ENCODE results near the gene KRTAP10-3. TPM values are rescaled to one million over a fixed set of nuclear protein-coding genes. Genes with fewer than 3 reads are reported as not detected.

The KRTAP10-3 gene
- total and polyA plus RNA-seq, 2 of the 13 experiments (the other 11 are each of a cell fraction or from before 2014, with no cell fraction given) = not detected

GRCh38 chr21:44579833-44580144 is 21.2 kb upstream of the KRTAP10-3 start:
- no peaks in the 10 kb centered on the region for H3K79me2 ChIP-seq (ENCODE audit: insufficient read depth, low read length)
- no peak overlapping the region for H3K27ac ChIP-seq (ENCODE audit: extremely low read length, insufficient read depth, low read length)
- FAIRE-seq (no peak), ATAC-seq (no peak), DNase-seq (ENCODE audit: low spot score) (no peak)
- CTCF ChIA-PET (ENCODE audit: low intra/inter-chr PET ratio, low total read pairs) = no interaction called here
- POLR2A ChIA-PET = no interaction called here
- H3K4me1 ChIP-seq (ENCODE audit: insufficient read depth, low read length) = peaks cover 10% of the 10 kb centered on the region
- H3K27me3 ChIP-seq (ENCODE audit: control insufficient read depth in 1 of 2, insufficient read depth in 2 of 2, low read length in 2 of 2) = no peaks in the 10 kb centered on the region
- in situ Hi-C loops (cut with HindIII; ENCODE audit: extremely low pct_ligation_motif_present, low pct_unique_long_range_greater_than_20kb) = no loop called here
- intact Hi-C loops (cut with micrococcal nuclease; ENCODE audit: unreplicated experiment) = no loop called here
- no peaks in the 10 kb centered on the region for H4K20me1 ChIP-seq (ENCODE audit: insufficient read depth, low read length)
- no peak overlapping the region for H2AFZ ChIP-seq (ENCODE audit: low read length)
- H3K4me2 ChIP-seq (ENCODE audit: low read depth, low read length) = no peak overlapping the region
- 53% methylated on average over 5 of the region's 7 CpGs for WGBS (ENCODE audit: low lambda C conversion rate)
- peaks cover 13% of the 10 kb centered on the region for H3K9me3 ChIP-seq (ENCODE audit: low read length)
- no peak overlapping the region for H3K4me3 ChIP-seq (replicated peaks in 1 of 3; ENCODE audit: insufficient read depth in 1 of 3, low read depth in 2 of 3, low read length in 3 of 3)
- H3K36me3 ChIP-seq (replicated peaks in 1 of 2; ENCODE audit: control insufficient read depth in 1 of 2, insufficient read depth in 2 of 2, low read length in 2 of 2) = no peaks in the 10 kb centered on the region
- H3K9ac ChIP-seq (ENCODE audit: insufficient read depth, low read depth, low read length) = no peak overlapping the region
- BruUV-seq (replicated peaks) = no TSS peak
- no peak for TF ChIP-seq ZNF713 (CRISPR knock-in tag; IDR thresholded peaks at IDR 0.05)
- TF ChIP-seq ZNF546 (CRISPR knock-in tag; conservative IDR thresholded peaks at IDR 0.05) = no peak
- TF ChIP-seq ZFP1 (CRISPR knock-in tag; IDR thresholded peaks at IDR 0.05) = no peak
- no peak for TF ChIP-seq TBP (CRISPR knock-in tag; IDR thresholded peaks at IDR 0.05)
- TF ChIP-seq NFE2L2 (IDR thresholded peaks at IDR 0.05; ENCODE audit: low read length) = no peak
- no peak for TF ChIP-seq ZBTB40 (IDR thresholded peaks at IDR 0.05)
- TF ChIP-seq ZBTB40 (CRISPR knock-in tag; IDR thresholded peaks at IDR 0.05) = no peak
- no peak for TF ChIP-seq TCF12 (IDR thresholded peaks at IDR 0.05)
- no peak for TF ChIP-seq TCF12 (CRISPR knock-in tag; IDR thresholded peaks at IDR 0.05)
- TF ChIP-seq SPEN (CRISPR knock-in tag; IDR thresholded peaks at IDR 0.05; ENCODE audit: low read depth) = no peak
- TF ChIP-seq RXRA (CRISPR knock-in tag; IDR thresholded peaks at IDR 0.05) = no peak
- TF ChIP-seq HBP1 (CRISPR knock-in tag; IDR thresholded peaks at IDR 0.05; ENCODE audit: low read depth) = no peak
- TF ChIP-seq ZNF839 (CRISPR knock-in tag; IDR thresholded peaks at IDR 0.05; ENCODE audit: borderline replicate concordance) = no peak
- TF ChIP-seq ZNF83 (CRISPR knock-in tag; IDR thresholded peaks at IDR 0.05; ENCODE audit: borderline replicate concordance) = no peak
- no peak for TF ChIP-seq ZNF746 (CRISPR knock-in tag; IDR thresholded peaks at IDR 0.05)
- TF ChIP-seq RAD21 (CRISPR knock-in tag; IDR thresholded peaks at IDR 0.05) = no peak
- no peak for TF ChIP-seq ZNF616 (CRISPR knock-in tag; IDR thresholded peaks at IDR 0.05; ENCODE audit: low read depth)
- TF ChIP-seq GZF1 (CRISPR knock-in tag; IDR thresholded peaks at IDR 0.05) = no peak
- no peak for TF ChIP-seq MED8 (CRISPR knock-in tag; IDR thresholded peaks at IDR 0.05; ENCODE audit: insufficient replicate concordance)
